SU-DHL-6 (cell line): ENCODE measurements around the gene SLC22A1.

ENCODE experiments used
- EZH2phosphoT487 ChIP-seq: fragments of 200-600 bp; sonication (generic), shearing (Covaris generic); conservative IDR thresholded peaks from 2 replicates; pipeline ENCODE4 v1.6.1; 2018; ENCODE audit warnings: mild to moderate bottlenecking, antibody characterized with exemption, low read length, moderate library complexity, mixed read lengths
- TF ChIP-seq, protein P1 (sequence below): fragments of 200-600 bp; sonication (generic); IDR thresholded peaks from one replicate; pipeline ENCODE4 v1.5.1; 2017; ENCODE audit warnings: antibody characterized with exemption, mild to moderate bottlenecking, low read length, moderate library complexity; ENCODE audit not compliant: insufficient read depth, poor library complexity, severe bottlenecking

DNA sequence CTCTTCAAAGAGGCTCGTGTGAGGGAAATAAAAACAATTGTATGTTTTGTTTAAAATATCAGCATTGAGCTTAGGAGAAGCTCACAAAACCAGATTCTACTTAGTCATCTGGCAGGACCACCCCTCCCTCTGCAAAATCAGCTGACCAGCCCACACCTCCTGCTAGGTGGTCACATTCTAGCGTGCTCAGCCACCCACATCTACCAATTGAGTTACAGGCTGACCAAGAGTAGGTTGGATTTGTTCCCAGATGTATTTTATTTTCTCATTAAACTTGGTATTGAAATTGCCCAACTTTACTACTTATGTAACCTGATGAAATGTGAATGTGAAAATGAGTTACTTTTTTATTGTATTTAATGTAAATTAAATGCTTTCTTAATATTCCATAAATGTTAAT is 80.8 kb downstream of the SLC22A1 start:
- TF ChIP-seq, protein P1, sequence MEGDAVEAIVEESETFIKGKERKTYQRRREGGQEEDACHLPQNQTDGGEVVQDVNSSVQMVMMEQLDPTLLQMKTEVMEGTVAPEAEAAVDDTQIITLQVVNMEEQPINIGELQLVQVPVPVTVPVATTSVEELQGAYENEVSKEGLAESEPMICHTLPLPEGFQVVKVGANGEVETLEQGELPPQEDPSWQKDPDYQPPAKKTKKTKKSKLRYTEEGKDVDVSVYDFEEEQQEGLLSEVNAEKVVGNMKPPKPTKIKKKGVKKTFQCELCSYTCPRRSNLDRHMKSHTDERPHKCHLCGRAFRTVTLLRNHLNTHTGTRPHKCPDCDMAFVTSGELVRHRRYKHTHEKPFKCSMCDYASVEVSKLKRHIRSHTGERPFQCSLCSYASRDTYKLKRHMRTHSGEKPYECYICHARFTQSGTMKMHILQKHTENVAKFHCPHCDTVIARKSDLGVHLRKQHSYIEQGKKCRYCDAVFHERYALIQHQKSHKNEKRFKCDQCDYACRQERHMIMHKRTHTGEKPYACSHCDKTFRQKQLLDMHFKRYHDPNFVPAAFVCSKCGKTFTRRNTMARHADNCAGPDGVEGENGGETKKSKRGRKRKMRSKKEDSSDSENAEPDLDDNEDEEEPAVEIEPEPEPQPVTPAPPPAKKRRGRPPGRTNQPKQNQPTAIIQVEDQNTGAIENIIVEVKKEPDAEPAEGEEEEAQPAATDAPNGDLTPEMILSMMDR = no peak
- no peak for TF ChIP-seq EZH2phosphoT487
